Lung (tissue), 12 donors: Measurements from ENCODE around the gene XXYLT1. TPM values are rescaled to one million over a fixed set of nuclear protein-coding genes. Genes with fewer than 3 reads are reported as not detected.
A peak's percentile ranks its signal among the peaks of the same experiment; 100 is the strongest.

Experiments
- ATAC-seq: fragments of 200-7000 bp; cut with Tn5 transposase; one replicate; pipeline ENCODE4 v1.9.1; 2020; ENCODE audit warnings: moderate number of reproducible peaks; ENCODE audit not compliant: insufficient read depth, low FRiP score
- DNase-seq, 3 donors: peaks; one replicate each; pipeline ENCODE4 v3.0.0-alpha.2; 2013 to 2017
- H3K27ac ChIP-seq, 2 donors: one replicate each; pipeline ENCODE4 v1.5.1; 2013; ENCODE audit warnings: mild to moderate bottlenecking in 2 of 2, moderate library complexity in 2 of 2, control low read depth in 1 of 2, inconsistent platforms in 1 of 2, low read depth in 1 of 2, low read length in 1 of 2
- H3K27me3 ChIP-seq, 3 donors: one replicate each; pipeline ENCODE4 v1.5.1; 2013; ENCODE audit warnings: low read length in 2 of 3; ENCODE audit not compliant: control insufficient read depth in 3 of 3, insufficient read depth in 3 of 3
- H3K36me3 ChIP-seq, 4 donors: one replicate each; pipeline ENCODE4 v1.5.1; 2013; ENCODE audit warnings: low read length in 4 of 4, mild to moderate bottlenecking in 1 of 4, moderate library complexity in 1 of 4; ENCODE audit not compliant: control insufficient read depth in 4 of 4, insufficient read depth in 4 of 4
- H3K4me1 ChIP-seq, 5 donors: one replicate each; pipeline ENCODE4 v1.5.1; 2013; ENCODE audit warnings: low read length in 5 of 5, mild to moderate bottlenecking in 2 of 5, moderate library complexity in 1 of 5; ENCODE audit not compliant: control insufficient read depth in 5 of 5, insufficient read depth in 5 of 5
- H3K4me3 ChIP-seq: one replicate; pipeline ENCODE4 v1.5.1; 2013; ENCODE audit warnings: mild to moderate bottlenecking, control low read depth, moderate library complexity
- H3K9ac ChIP-seq, 2 donors: one replicate each; pipeline ENCODE4 v1.5.1; 2013; ENCODE audit warnings: low read length in 2 of 2, control low read depth in 1 of 2; ENCODE audit not compliant: insufficient read depth in 1 of 2
- H3K9me3 ChIP-seq, 4 donors: one replicate each; pipeline ENCODE4 v1.5.1; 2013; ENCODE audit warnings: low read length in 3 of 4, mild to moderate bottlenecking in 1 of 4, moderate library complexity in 1 of 4; ENCODE audit not compliant: control insufficient read depth in 4 of 4, insufficient read depth in 3 of 4
- WGBS, 2 donors: extraction: QIAGEN DNeasy Blood & Tissue Kit; methylation state at CpG; one replicate each; pipeline ENCODE4 v1.1.7; 2013; 5-methylcytosine and 5-hydroxymethylcytosine counted together
- polyA plus RNA-seq, 2 donors: library from polyadenylated mRNA; stranded (reverse); fragments of 200-250 nt; gene quantifications; one replicate each; pipeline ENCODE4 v1.2.1, GENCODE V29; 2013
- total RNA-seq, 2 donors: library from RNA; depleted of rRNA in 1 of 2; stranded (reverse); fragments of >200 nt in 1 of 2; gene quantifications; one replicate each; pipeline ENCODE4 v1.2.1, GENCODE V29; 2014 to 2021
- TF ChIP-seq, protein P1 (sequence below): IDR thresholded peaks from 2 replicates; pipeline ENCODE4 v1.5.1; 2012; ENCODE audit warnings: mild to moderate bottlenecking; ENCODE audit errors: control extremely low read depth, extremely low read depth
- donor health status: control.
- donor health status: control.
- donor health status: Bipolar disorder and iron deficiency.
- donor health status: healthy.
- donor health status: DM: yes; HTN: yes; CAD: no.

XXYLT1 gene
- total and polyA plus RNA-seq, 4 donors, result 4.7 to 15.4 (median 11.4) TPM

GRCh38 chr3:195023576-195023975 lies 247.4 kb downstream of the XXYLT1 start:
- H3K9me3 ChIP-seq, result peaks cover 0 to 6% (median 0%) of the 10 kb centered on the region in 4 donors
- H3K4me1 ChIP-seq, result peaks cover 0 to 3% (median 0%) of the 10 kb centered on the region in 5 donors
- no peaks in the 10 kb centered on the region for H3K27me3 ChIP-seq
- ATAC-seq (no peak), DNase-seq (no peak)
- no peak overlapping the region for H3K4me3 ChIP-seq
- TF ChIP-seq, protein P1, sequence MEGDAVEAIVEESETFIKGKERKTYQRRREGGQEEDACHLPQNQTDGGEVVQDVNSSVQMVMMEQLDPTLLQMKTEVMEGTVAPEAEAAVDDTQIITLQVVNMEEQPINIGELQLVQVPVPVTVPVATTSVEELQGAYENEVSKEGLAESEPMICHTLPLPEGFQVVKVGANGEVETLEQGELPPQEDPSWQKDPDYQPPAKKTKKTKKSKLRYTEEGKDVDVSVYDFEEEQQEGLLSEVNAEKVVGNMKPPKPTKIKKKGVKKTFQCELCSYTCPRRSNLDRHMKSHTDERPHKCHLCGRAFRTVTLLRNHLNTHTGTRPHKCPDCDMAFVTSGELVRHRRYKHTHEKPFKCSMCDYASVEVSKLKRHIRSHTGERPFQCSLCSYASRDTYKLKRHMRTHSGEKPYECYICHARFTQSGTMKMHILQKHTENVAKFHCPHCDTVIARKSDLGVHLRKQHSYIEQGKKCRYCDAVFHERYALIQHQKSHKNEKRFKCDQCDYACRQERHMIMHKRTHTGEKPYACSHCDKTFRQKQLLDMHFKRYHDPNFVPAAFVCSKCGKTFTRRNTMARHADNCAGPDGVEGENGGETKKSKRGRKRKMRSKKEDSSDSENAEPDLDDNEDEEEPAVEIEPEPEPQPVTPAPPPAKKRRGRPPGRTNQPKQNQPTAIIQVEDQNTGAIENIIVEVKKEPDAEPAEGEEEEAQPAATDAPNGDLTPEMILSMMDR, result no peak
- no peaks in the 10 kb centered on the region for H3K36me3 ChIP-seq
- no peak overlapping the region for H3K9ac ChIP-seq
- 35 to 46% methylated on average over 2 of the region's 2 CpGs for WGBS, 2 donors
- H3K27ac ChIP-seq, result no peak overlapping the region

GRCh38 chr3:195021692-195022091 lies 249.3 kb downstream of the XXYLT1 start:
- H3K9me3 ChIP-seq, result peaks cover 0 to 6% (median 0%) of the 10 kb centered on the region in 4 donors
- H3K4me1 ChIP-seq, result peaks cover 0 to 4% (median 0%) of the 10 kb centered on the region in 5 donors
- DNase-seq (peak in 1 of 3 donors; percentile 2), ATAC-seq (no peak)
- TF ChIP-seq, protein P1, result no peak
- H3K4me3 ChIP-seq, result no peak overlapping the region
- 90 to 97% methylated on average over 3 of the region's 3 CpGs for WGBS, 2 donors
- no peak overlapping the region for H3K27ac ChIP-seq
- no peaks in the 10 kb centered on the region for H3K27me3 ChIP-seq
- no peaks in the 10 kb centered on the region for H3K36me3 ChIP-seq
- no peak overlapping the region for H3K9ac ChIP-seq

- Histone ChIP-seq H3K4me1 (peaks cover 0 to 4% (median 0%) of the 10 kb centered on the region in 5 donors), H3K27ac (no peak overlapping the region), H3K9me3 (peaks cover 0 to 6% (median 0%) of the 10 kb centered on the region in 4 donors), H3K9ac (no peak overlapping the region), H3K27me3 (no peaks in the 10 kb centered on the region), H3K36me3 (no peaks in the 10 kb centered on the region), H3K4me3 (no peak overlapping the region)
- DNase-seq (peak in 1 of 3 donors; percentile 40), ATAC-seq (no peak)
- WGBS, 2 donors, result 59 to 75% methylated on average over 1 of the region's 1 CpG
- TF ChIP-seq, protein P1, result no peak
These were observed 250.0 kb downstream of the XXYLT1 start for GRCh38 chr3:195020921-195021320.

- Histone ChIP-seq H3K27me3 (no peaks in the 10 kb centered on the region), H3K9me3 (peaks cover 0 to 6% (median 0%) of the 10 kb centered on the region in 4 donors), H3K27ac (no peak overlapping the region), H3K9ac (no peak overlapping the region), H3K36me3 (no peaks in the 10 kb centered on the region), H3K4me1 (peaks cover 0 to 4% (median 0%) of the 10 kb centered on the region in 5 donors), H3K4me3 (no peak overlapping the region)
- WGBS, 2 donors, result 86 to 92% methylated on average over 4 of the region's 4 CpGs
- TF ChIP-seq, protein P1, result no peak
- DNase-seq, result no peak
- ATAC-seq, result no peak
These were observed 250.8 kb downstream of the XXYLT1 start for GRCh38 chr3:195020185-195020584.
